Measurements from ENCODE around the gene TPRA1. TPM values are rescaled to one million over a fixed set of nuclear protein-coding genes. Genes with fewer than 3 reads are reported as not detected.

TPRA1 gene
- total RNA-seq, 1 donor from 2014 or later = 11.8 TPM

DNA sequence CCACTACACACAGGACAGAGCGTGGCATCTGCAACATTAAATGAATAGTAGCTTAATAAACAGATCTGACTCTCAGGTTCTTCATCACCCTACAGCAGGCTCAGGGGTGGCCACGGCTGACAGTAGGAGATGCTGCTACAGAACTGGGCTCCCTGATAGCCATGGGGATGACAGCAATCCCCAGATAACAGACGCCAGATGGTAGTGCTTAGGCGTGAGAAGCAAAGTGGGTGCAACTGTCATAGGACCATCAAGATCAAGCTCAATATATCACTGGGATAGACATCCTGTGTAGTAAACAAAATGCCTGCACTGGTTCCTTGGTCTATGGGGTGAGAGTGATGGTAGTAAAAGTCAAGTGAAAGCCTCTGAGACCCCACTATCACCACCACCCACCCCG is 2.6 kb upstream of the TPRA1 start:
- no peak overlapping the region for H3K4me3 Mint-ChIP-seq
- TF ChIP-seq CTCF (IDR thresholded peaks at IDR 0.05) (no peak), EZH2 (IDR thresholded peaks at IDR 0.05) (no peak), EZH2phosphoT487 (IDR thresholded peaks at IDR 0.05) (no peak)
- no peaks in the 10 kb centered on the region for H3K27me3 ChIP-seq
- H3K9ac ChIP-seq = no peak overlapping the region
- H3K36me3 ChIP-seq = no peaks in the 10 kb centered on the region
- peaks cover 18% of the 10 kb centered on the region for H3K27me3 Mint-ChIP-seq (ENCODE audit: insufficient read depth, low read depth)
- H3K27ac ChIP-seq = no peak overlapping the region
- H3F3A ChIP-seq (ENCODE audit: low read depth) = peaks cover 18% of the 10 kb centered on the region
- H3K27ac Mint-ChIP-seq = no peak overlapping the region
- H3K4me2 ChIP-seq = no peak overlapping the region
- H2AFZ ChIP-seq (replicated peaks) = no peak overlapping the region
- H3K4me1 Mint-ChIP-seq = peaks cover 27% of the 10 kb centered on the region
- no peaks in the 10 kb centered on the region for H3K9me3 Mint-ChIP-seq
- H4K20me1 ChIP-seq (ENCODE audit: low read depth) = peaks cover 19% of the 10 kb centered on the region
- peaks cover 14% of the 10 kb centered on the region for H3K4me1 ChIP-seq
- DNase-seq (ENCODE audit: low spot score) = no peak
- no peaks in the 10 kb centered on the region for H3K9me3 ChIP-seq (ENCODE audit: low read depth)
- H3K4me3 ChIP-seq = no peak overlapping the region
- H3K79me2 ChIP-seq (ENCODE audit: low read depth) = peaks cover 19% of the 10 kb centered on the region
- no peaks in the 10 kb centered on the region for H3K36me3 Mint-ChIP-seq

GRCh38 chr3:127590282-127590592 is 296 bp downstream of the TPRA1 start:
- peaks cover 36% of the 10 kb centered on the region for H4K20me1 ChIP-seq (ENCODE audit: low read depth)
- H3F3A ChIP-seq (ENCODE audit: low read depth) = peaks cover 15% of the 10 kb centered on the region
- DNase-seq (ENCODE audit: low spot score) = no peak
- H3K79me2 ChIP-seq (ENCODE audit: low read depth) = peaks cover 22% of the 10 kb centered on the region
- TF ChIP-seq CTCF (IDR thresholded peaks at IDR 0.05) (no peak), EZH2phosphoT487 (IDR thresholded peaks at IDR 0.05) (no peak), EZH2 (IDR thresholded peaks at IDR 0.05) (no peak)
- H3K27ac Mint-ChIP-seq = no peak overlapping the region
- no peaks in the 10 kb centered on the region for H3K27me3 ChIP-seq
- H3K9me3 ChIP-seq (ENCODE audit: low read depth) = no peaks in the 10 kb centered on the region
- H3K9me3 Mint-ChIP-seq = no peaks in the 10 kb centered on the region
- no peak overlapping the region for H2AFZ ChIP-seq (replicated peaks)
- peak overlapping the region; percentile 96 for H3K4me2 ChIP-seq
- H3K4me3 Mint-ChIP-seq = peak overlapping the region; percentile 94
- H3K27me3 Mint-ChIP-seq (ENCODE audit: insufficient read depth, low read depth) = peaks cover 14% of the 10 kb centered on the region
- peaks cover 28% of the 10 kb centered on the region for H3K4me1 Mint-ChIP-seq
- H3K36me3 ChIP-seq = no peaks in the 10 kb centered on the region
- H3K4me3 ChIP-seq = peak overlapping the region; percentile 92
- H3K9ac ChIP-seq = peak overlapping the region; percentile 60
- H3K27ac ChIP-seq = no peak overlapping the region
- no peaks in the 10 kb centered on the region for H3K36me3 Mint-ChIP-seq
- H3K4me1 ChIP-seq = peaks cover 14% of the 10 kb centered on the region

GRCh38 chr3:127589600-127590281 is 792 bp downstream of the TPRA1 start:
- Mint-ChIP-seq H3K27ac (no peak overlapping the region), H3K36me3 (no peaks in the 10 kb centered on the region), H3K9me3 (no peaks in the 10 kb centered on the region), H3K27me3 (ENCODE audit: insufficient read depth, low read depth) (peaks cover 13% of the 10 kb centered on the region), H3K4me1 (peaks cover 30% of the 10 kb centered on the region), H3K4me3 (peak overlapping the region; percentile 92)
- DNase-seq (ENCODE audit: low spot score) = peak; percentile 55
- Histone ChIP-seq H3K9me3 (ENCODE audit: low read depth) (no peaks in the 10 kb centered on the region), H3K27me3 (no peaks in the 10 kb centered on the region), H3K27ac (no peak overlapping the region), H3K4me1 (peaks cover 14% of the 10 kb centered on the region), H3K79me2 (ENCODE audit: low read depth) (peaks cover 22% of the 10 kb centered on the region), H3K9ac (peak overlapping the region; percentile 60), H3K36me3 (no peaks in the 10 kb centered on the region), H4K20me1 (ENCODE audit: low read depth) (peaks cover 37% of the 10 kb centered on the region), H2AFZ (replicated peaks) (no peak overlapping the region), H3K4me3 (peak overlapping the region; percentile 92), H3K4me2 (peak overlapping the region; percentile 96), H3F3A (ENCODE audit: low read depth) (peaks cover 15% of the 10 kb centered on the region)
- TF ChIP-seq CTCF (IDR thresholded peaks at IDR 0.05) (no peak), EZH2phosphoT487 (IDR thresholded peaks at IDR 0.05) (no peak), EZH2 (IDR thresholded peaks at IDR 0.05) (no peak)

Data from neural progenitor cell (in vitro differentiated cells).